Dermis microvascular lymphatic vessel endothelial cell (primary cell): ENCODE data around the gene GALNT12. TPM values are rescaled to one million over a fixed set of nuclear protein-coding genes. Genes with fewer than 3 reads are reported as not detected.

ENCODE experiments used
- DNase-seq, 2 donors: peaks; one replicate each; pipeline versions ENCODE4 v3.0.0 to v3.0.0-alpha.2; 2010; ENCODE audit warnings: low read depth in 2 of 2
- total RNA-seq: library from RNA; depleted of rRNA; stranded (reverse); fragments of >200 nt; gene quantifications from 2 replicates; pipeline ENCODE4 v1.2.1, GENCODE V29; 2014

Gene GALNT12
- total RNA-seq, 1 donor from 2014 or later: 0.26 TPM

- no peak for DNase-seq
Measured at GRCh38 chr9:98783518-98784226, 23.8 kb upstream of the GALNT12 start.

GRCh38 chr9:98784831-98785806, 22.4 kb upstream of the GALNT12 start:
- no peak for DNase-seq

- DNase-seq: no peak
Measured at GRCh38 chr9:98786750-98787510, 20.5 kb upstream of the GALNT12 start.

- no peak for DNase-seq
Measured at GRCh38 chr9:98787766-98788335, 19.6 kb upstream of the GALNT12 start.

- DNase-seq: no peak
Measured at GRCh38 chr9:98789483-98790133, 17.9 kb upstream of the GALNT12 start.

GRCh38 chr9:98790134-98790841, 17.2 kb upstream of the GALNT12 start:
- no peak for DNase-seq

GRCh38 chr9:98790842-98791607, 16.4 kb upstream of the GALNT12 start:
- DNase-seq: peak; percentile 63 to 72

GRCh38 chr9:98791608-98792490, 15.6 kb upstream of the GALNT12 start:
- no peak for DNase-seq

- DNase-seq: no peak
Measured at GRCh38 chr9:98793031-98793430, 14.4 kb upstream of the GALNT12 start.

GRCh38 chr9:98794802-98795201, 12.7 kb upstream of the GALNT12 start:
- DNase-seq: no peak

GRCh38 chr9:98795295-98795955, 12.0 kb upstream of the GALNT12 start:
- DNase-seq: no peak

- peak in 1 of 2 donors; percentile 34 for DNase-seq
Measured at GRCh38 chr9:98795970-98796363, 11.5 kb upstream of the GALNT12 start.

GRCh38 chr9:98796364-98797101, 10.9 kb upstream of the GALNT12 start, which contains the start of gene ANKS6:
ANKS6 (minus strand) TSS chr9:98796555; CDS start chr9:98796491, 64 bp downstream.
- DNase-seq: peak in 1 of 2 donors; percentile 70

- DNase-seq: no peak
Measured at GRCh38 chr9:98797491-98797890, 10.0 kb upstream of the GALNT12 start.

GRCh38 chr9:98798254-98798653, 9.2 kb upstream of the GALNT12 start:
- DNase-seq: no peak

GRCh38 chr9:98801561-98801960, 5.9 kb upstream of the GALNT12 start:
- DNase-seq: no peak

- no peak for DNase-seq
Measured at GRCh38 chr9:98801969-98802371, 5.5 kb upstream of the GALNT12 start.
